Astrocyte (in vitro differentiated cells and primary cell): Measurements from ENCODE around the gene PTGER4.

Experiments
- EZH2 ChIP-seq: IDR thresholded peaks from 2 replicates; pipeline ENCODE4 v1.6.1; 2012; ENCODE audit warnings: mild to moderate bottlenecking, low read length, inconsistent platforms; ENCODE audit not compliant: insufficient read depth
- TF ChIP-seq, protein P1 (sequence below): IDR thresholded peaks from 2 replicates; pipeline ENCODE4 v1.5.1; 2011; ENCODE audit warnings: low read depth, mild to moderate bottlenecking, inconsistent platforms, low read length, moderate library complexity; ENCODE audit not compliant: insufficient read depth

DNA sequence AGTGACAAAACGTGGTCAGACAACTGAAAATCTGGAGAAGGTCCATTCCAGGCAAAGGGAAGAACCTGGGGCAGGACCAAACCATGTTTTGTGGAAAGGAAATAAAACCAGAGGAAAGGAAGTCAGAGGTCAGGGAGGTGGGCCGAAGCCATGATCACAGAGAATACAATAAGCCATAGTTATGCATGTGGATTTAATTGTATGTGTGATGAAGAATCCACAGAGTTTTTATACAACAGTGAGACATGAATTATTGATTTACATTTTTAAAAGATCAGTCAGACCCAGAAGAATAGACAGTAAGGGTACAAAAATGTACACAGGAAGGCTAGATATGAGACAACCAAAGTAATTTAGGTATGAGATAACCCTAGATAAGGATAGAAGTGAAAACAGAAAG lies 55.3 kb downstream of the PTGER4 start:
- TF ChIP-seq, protein P1, sequence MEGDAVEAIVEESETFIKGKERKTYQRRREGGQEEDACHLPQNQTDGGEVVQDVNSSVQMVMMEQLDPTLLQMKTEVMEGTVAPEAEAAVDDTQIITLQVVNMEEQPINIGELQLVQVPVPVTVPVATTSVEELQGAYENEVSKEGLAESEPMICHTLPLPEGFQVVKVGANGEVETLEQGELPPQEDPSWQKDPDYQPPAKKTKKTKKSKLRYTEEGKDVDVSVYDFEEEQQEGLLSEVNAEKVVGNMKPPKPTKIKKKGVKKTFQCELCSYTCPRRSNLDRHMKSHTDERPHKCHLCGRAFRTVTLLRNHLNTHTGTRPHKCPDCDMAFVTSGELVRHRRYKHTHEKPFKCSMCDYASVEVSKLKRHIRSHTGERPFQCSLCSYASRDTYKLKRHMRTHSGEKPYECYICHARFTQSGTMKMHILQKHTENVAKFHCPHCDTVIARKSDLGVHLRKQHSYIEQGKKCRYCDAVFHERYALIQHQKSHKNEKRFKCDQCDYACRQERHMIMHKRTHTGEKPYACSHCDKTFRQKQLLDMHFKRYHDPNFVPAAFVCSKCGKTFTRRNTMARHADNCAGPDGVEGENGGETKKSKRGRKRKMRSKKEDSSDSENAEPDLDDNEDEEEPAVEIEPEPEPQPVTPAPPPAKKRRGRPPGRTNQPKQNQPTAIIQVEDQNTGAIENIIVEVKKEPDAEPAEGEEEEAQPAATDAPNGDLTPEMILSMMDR = no peak
- TF ChIP-seq EZH2 = no peak
